Liver (tissue), 9 donors: ENCODE data around the gene ABHD8. TPM values are rescaled to one million over a fixed set of nuclear protein-coding genes. Genes with fewer than 3 reads are reported as not detected.

Experiments
- DNase-seq: peaks from one replicate; pipeline ENCODE4 v3.0.0-alpha.2; 2017; ENCODE audit warnings: low spot score
- H3K27ac ChIP-seq, 2 donors: one replicate each; pipeline ENCODE4 v1.7.0; 2013; ENCODE audit warnings: inconsistent platforms in 2 of 2, low read length in 2 of 2, control low read depth in 1 of 2, low read depth in 1 of 2, mild to moderate bottlenecking in 1 of 2
- H3K27me3 ChIP-seq, 4 donors: one replicate each; pipeline versions ENCODE4 v1.6.1 to v1.7.0; 2013; ENCODE audit warnings: low read length in 3 of 4, inconsistent platforms in 1 of 4, mild to moderate bottlenecking in 1 of 4, moderate library complexity in 1 of 4; ENCODE audit not compliant: control insufficient read depth in 4 of 4, insufficient read depth in 4 of 4
- H3K36me3 ChIP-seq, 4 donors: one replicate each; pipeline versions ENCODE4 v1.6.1 to v1.7.0; 2013; ENCODE audit warnings: low read length in 3 of 4, mild to moderate bottlenecking in 3 of 4, low read depth in 1 of 4, moderate library complexity in 1 of 4; ENCODE audit not compliant: control insufficient read depth in 4 of 4, insufficient read depth in 3 of 4
- H3K4me1 ChIP-seq, 4 donors: one replicate each; pipeline versions ENCODE4 v1.6.1 to v1.7.0; 2013; ENCODE audit warnings: low read length in 3 of 4, mild to moderate bottlenecking in 3 of 4, moderate library complexity in 1 of 4; ENCODE audit not compliant: control insufficient read depth in 4 of 4, insufficient read depth in 4 of 4
- H3K4me3 ChIP-seq, 3 donors: one replicate each; pipeline versions ENCODE4 v1.6.1 to v1.7.0; 2013; ENCODE audit warnings: low read length in 3 of 3, control low read depth in 1 of 3, low read depth in 1 of 3, mild to moderate bottlenecking in 1 of 3
- H3K9ac ChIP-seq, 2 donors: one replicate each; pipeline ENCODE4 v1.7.0; 2013; ENCODE audit warnings: low read length in 2 of 2, mild to moderate bottlenecking in 2 of 2, moderate library complexity in 2 of 2, control low read depth in 1 of 2, low read depth in 1 of 2
- H3K9me3 ChIP-seq, 4 donors: one replicate each; pipeline versions ENCODE4 v1.6.1 to v1.7.0; 2013; ENCODE audit warnings: low read length in 3 of 4; ENCODE audit not compliant: control insufficient read depth in 4 of 4
- ATF3 ChIP-seq: IDR thresholded peaks from 2 replicates; pipeline ENCODE4 v1.6.1; 2016; ENCODE audit warnings: antibody characterized with exemption
- CTCF ChIP-seq: fragments of 150-350 bp; IDR thresholded peaks from 2 replicates; pipeline ENCODE4 v1.5.1; 2017; ENCODE audit warnings: improper control_type of control experiment, low read depth, low read length; ENCODE audit not compliant: missing input control
- FOXA1 ChIP-seq: IDR thresholded peaks from 2 replicates; pipeline ENCODE4 v1.6.1; 2016; ENCODE audit warnings: antibody characterized with exemption
- GABPA ChIP-seq, 2 donors: IDR thresholded peaks in 1 of 2; conservative IDR thresholded peaks in 1 of 2; 2 replicates each; pipeline ENCODE4 v1.6.1; 2016; ENCODE audit warnings: antibody characterized with exemption in 2 of 2, mild to moderate bottlenecking in 1 of 2, moderate library complexity in 1 of 2
- JUND ChIP-seq, 2 donors: IDR thresholded peaks; 2 replicates each; pipeline ENCODE4 v1.6.1; 2016; ENCODE audit warnings: antibody characterized with exemption in 2 of 2
- MAX ChIP-seq: IDR thresholded peaks from 2 replicates; pipeline ENCODE4 v1.6.1; 2016; ENCODE audit warnings: antibody characterized with exemption
- NR2F2 ChIP-seq: IDR thresholded peaks from 2 replicates; pipeline ENCODE4 v1.6.1; 2016; ENCODE audit warnings: antibody characterized with exemption
- RAD21 ChIP-seq, 2 donors: IDR thresholded peaks; 2 replicates each; pipeline ENCODE4 v1.6.1; 2016; ENCODE audit warnings: antibody characterized with exemption in 2 of 2, mild to moderate bottlenecking in 2 of 2
- REST ChIP-seq: IDR thresholded peaks from 2 replicates; pipeline ENCODE4 v1.6.1; 2016; ENCODE audit warnings: antibody characterized with exemption, mild to moderate bottlenecking
- RXRA ChIP-seq, 2 donors: IDR thresholded peaks; 2 replicates each; pipeline ENCODE4 v1.6.1; 2017 to 2018; ENCODE audit warnings: antibody characterized with exemption in 2 of 2, mild to moderate bottlenecking in 1 of 2
- SP1 ChIP-seq: IDR thresholded peaks from 2 replicates; pipeline ENCODE4 v1.6.1; 2018; ENCODE audit warnings: antibody characterized with exemption, mild to moderate bottlenecking
- TAF1 ChIP-seq: conservative IDR thresholded peaks from 2 replicates; pipeline ENCODE4 v1.6.1; 2016; ENCODE audit warnings: antibody characterized with exemption, mild to moderate bottlenecking
- YY1 ChIP-seq: IDR thresholded peaks from 2 replicates; pipeline ENCODE4 v1.6.1; 2016; ENCODE audit warnings: antibody characterized with exemption, mild to moderate bottlenecking
- WGBS: extraction: QIAGEN DNeasy Blood & Tissue Kit; methylation state at CpG from one replicate; pipeline ENCODE4 v1.1.7; 2013; 5-methylcytosine and 5-hydroxymethylcytosine counted together
- polyA plus RNA-seq, 2 donors: library from polyadenylated mRNA; stranded (reverse) in 1 of 2; unstranded in 1 of 2; fragments of 200-250 nt in 1 of 2; fragments of >200 nt in 1 of 2; fragmentation: Nextera tagmentation in 1 of 2; extraction: Ambion mirVana in 1 of 2; gene quantifications; one replicate each; pipeline versions ENCODE4 v1.2.1 to v1.2.3, GENCODE V29; 2013 to 2015
- total RNA-seq, 2 donors: library from RNA; depleted of rRNA; stranded (reverse); fragments of >200 nt; gene quantifications; one replicate each; pipeline ENCODE4 v1.2.3, GENCODE V29; 2014
- donor health status: healthy.
- donor health status: healthy.
- donor health status: healthy.
- donor health status: healthy.
- donor health status: healthy.

Gene ABHD8
- total and polyA plus RNA-seq, 4 donors = 6.3 to 26.9 (median 14.4) TPM

GRCh38 chr19:17327654-17328516 lies 24.7 kb upstream of the ABHD8 start:
- no peaks in the 10 kb centered on the region for H3K27me3 ChIP-seq
- no peaks in the 10 kb centered on the region for H3K36me3 ChIP-seq
- no peaks in the 10 kb centered on the region for H3K9me3 ChIP-seq
- H3K4me3 ChIP-seq = peak overlapping the region in 1 of 3 donors; percentile 44
- peak in 1 of 2 donors; percentile 16 for TF ChIP-seq RAD21 (IDR thresholded peaks at IDR 0.05)
- no peak for TF ChIP-seq TAF1
- no peak for TF ChIP-seq JUND (IDR thresholded peaks at IDR 0.05)
- TF ChIP-seq CTCF = peak; percentile 18
- TF ChIP-seq SP1 = no peak
- no peak for DNase-seq
- no peak overlapping the region for H3K27ac ChIP-seq
- no peak overlapping the region for H3K9ac ChIP-seq
- peaks cover 12 to 23% (median 14%) of the 10 kb centered on the region in 4 donors for H3K4me1 ChIP-seq
- whole genome bisulfite sequencing = 36% methylated on average over 64 of the region's 64 CpGs

GRCh38 chr19:17327068-17327653 lies 23.9 kb upstream of the ABHD8 start:
- Histone ChIP-seq H3K27ac (no peak overlapping the region), H3K9ac (no peak overlapping the region), H3K4me3 (no peak overlapping the region), H3K27me3 (no peaks in the 10 kb centered on the region), H3K9me3 (no peaks in the 10 kb centered on the region), H3K36me3 (peaks cover 0 to 2% (median 0%) of the 10 kb centered on the region in 4 donors), H3K4me1 (peaks cover 12 to 23% (median 14%) of the 10 kb centered on the region in 4 donors)
- 91% methylated on average over 27 of the region's 27 CpGs for WGBS
- TF ChIP-seq CTCF = no peak
- no peak for TF ChIP-seq RXRA (IDR thresholded peaks at IDR 0.05)
- no peak for TF ChIP-seq RAD21 (IDR thresholded peaks at IDR 0.05)
- TF ChIP-seq FOXA1 = no peak
- TF ChIP-seq REST = no peak
- no peak for TF ChIP-seq ATF3
- TF ChIP-seq GABPA (IDR thresholded peaks at IDR 0.05 in 1 of 2, conservative IDR thresholded peaks at IDR 0.05 in 1 of 2) = no peak
- no peak for TF ChIP-seq YY1
- TF ChIP-seq SP1 = no peak
- TF ChIP-seq JUND (IDR thresholded peaks at IDR 0.05) = no peak
- no peak for TF ChIP-seq MAX
- TF ChIP-seq NR2F2 = no peak
- no peak for DNase-seq
